ENCODE data around the gene DHRS4L2.
"Not testable (repeated sequence)": the region's sequence is repeated elsewhere in the genome, so short reads cannot be mapped to it uniquely, and the experiment has no call there.

DNA sequence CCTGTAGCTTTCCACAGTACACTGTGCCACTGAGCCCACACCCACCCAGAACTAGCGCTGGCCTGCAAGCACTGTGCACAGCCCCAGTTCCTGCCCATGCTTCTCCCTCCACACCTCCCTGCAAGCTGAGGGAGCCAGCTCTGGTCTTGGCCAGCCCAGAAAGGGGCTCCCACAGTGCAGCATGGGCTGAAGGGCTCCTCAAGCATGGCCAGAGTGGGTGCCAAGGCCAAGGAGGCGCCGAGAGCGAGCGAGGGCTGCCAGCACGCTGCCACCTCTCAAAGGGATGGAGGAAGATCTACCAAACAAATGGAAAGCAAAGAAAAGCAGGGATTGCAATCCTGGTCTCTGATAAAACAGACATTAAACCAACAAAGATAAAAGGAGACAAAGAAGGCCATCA is 27.0 kb downstream of the DHRS4L2 start:
- TF ChIP-seq, protein P1, sequence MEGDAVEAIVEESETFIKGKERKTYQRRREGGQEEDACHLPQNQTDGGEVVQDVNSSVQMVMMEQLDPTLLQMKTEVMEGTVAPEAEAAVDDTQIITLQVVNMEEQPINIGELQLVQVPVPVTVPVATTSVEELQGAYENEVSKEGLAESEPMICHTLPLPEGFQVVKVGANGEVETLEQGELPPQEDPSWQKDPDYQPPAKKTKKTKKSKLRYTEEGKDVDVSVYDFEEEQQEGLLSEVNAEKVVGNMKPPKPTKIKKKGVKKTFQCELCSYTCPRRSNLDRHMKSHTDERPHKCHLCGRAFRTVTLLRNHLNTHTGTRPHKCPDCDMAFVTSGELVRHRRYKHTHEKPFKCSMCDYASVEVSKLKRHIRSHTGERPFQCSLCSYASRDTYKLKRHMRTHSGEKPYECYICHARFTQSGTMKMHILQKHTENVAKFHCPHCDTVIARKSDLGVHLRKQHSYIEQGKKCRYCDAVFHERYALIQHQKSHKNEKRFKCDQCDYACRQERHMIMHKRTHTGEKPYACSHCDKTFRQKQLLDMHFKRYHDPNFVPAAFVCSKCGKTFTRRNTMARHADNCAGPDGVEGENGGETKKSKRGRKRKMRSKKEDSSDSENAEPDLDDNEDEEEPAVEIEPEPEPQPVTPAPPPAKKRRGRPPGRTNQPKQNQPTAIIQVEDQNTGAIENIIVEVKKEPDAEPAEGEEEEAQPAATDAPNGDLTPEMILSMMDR (IDR thresholded peaks at IDR 0.05; ENCODE audit: insufficient read depth, low read length, poor library complexity, severe bottlenecking): not testable (repeated sequence)
- TF ChIP-seq EZH2phosphoT487 (conservative IDR thresholded peaks at IDR 0.05; ENCODE audit: low read length): not testable (repeated sequence)

Measured in SU-DHL-6 (cell line).